Hepatocyte (in vitro differentiated cells): Measurements from ENCODE around the gene STK38. TPM values are rescaled to one million over a fixed set of nuclear protein-coding genes. Genes with fewer than 3 reads are reported as not detected.

Source experiments
- DNase-seq: peaks from one replicate; pipeline ENCODE4 v3.0.0-alpha.2; 2016; ENCODE audit warnings: low spot score
- H2AFZ ChIP-seq: fragments of 200-600 bp; sonication (generic); 2 replicates; pipeline ENCODE4 v1.6.0; 2016; ENCODE audit warnings: antibody characterized with exemption, mild to moderate bottlenecking
- H3K27ac ChIP-seq: fragments of 200-600 bp; sonication (generic); 2 replicates; pipeline ENCODE4 v1.5.1; 2016; ENCODE audit warnings: mild to moderate bottlenecking
- H3K27me3 ChIP-seq: fragments of 200-600 bp; sonication (generic); 2 replicates; pipeline ENCODE4 v1.6.1; 2016
- H3K36me3 ChIP-seq: fragments of 200-600 bp; sonication (generic); replicated peaks from 2 replicates; pipeline ENCODE4 v1.5.1; 2016; ENCODE audit warnings: low read depth; ENCODE audit not compliant: insufficient read depth
- H3K4me1 ChIP-seq: fragments of 200-600 bp; sonication (generic); 2 replicates; pipeline ENCODE4 v1.5.1; 2016; ENCODE audit warnings: mild to moderate bottlenecking, moderate library complexity; ENCODE audit not compliant: insufficient read depth
- H3K4me2 ChIP-seq: fragments of 200-600 bp; sonication (generic); 2 replicates; pipeline ENCODE4 v1.6.0; 2016
- H3K4me3 ChIP-seq: fragments of 200-600 bp; sonication (generic); 2 replicates; pipeline ENCODE4 v1.5.1; 2016; ENCODE audit warnings: mild to moderate bottlenecking
- H3K79me2 ChIP-seq: fragments of 200-600 bp; sonication (generic); 2 replicates; pipeline ENCODE4 v1.6.0; 2017; ENCODE audit warnings: mild to moderate bottlenecking
- H3K9me2 ChIP-seq: fragments of 200-600 bp; sonication (generic); replicated peaks from 2 replicates; pipeline ENCODE4 v1.6.0; 2017; ENCODE audit warnings: mild to moderate bottlenecking; ENCODE audit not compliant: insufficient read depth
- H3K9me3 ChIP-seq: fragments of 200-600 bp; sonication (generic); 2 replicates; pipeline ENCODE4 v1.5.1; 2016; ENCODE audit warnings: low read depth, mild to moderate bottlenecking
- H4K20me1 ChIP-seq: fragments of 200-600 bp; sonication (generic); 2 replicates; pipeline ENCODE4 v1.6.0; 2016; ENCODE audit warnings: mild to moderate bottlenecking; ENCODE audit not compliant: insufficient read depth, poor library complexity, severe bottlenecking
- EZH2 ChIP-seq: fragments of 200-600 bp; sonication (generic); IDR thresholded peaks from 2 replicates; pipeline ENCODE4 v1.6.1; 2016; ENCODE audit warnings: antibody characterized with exemption, mild to moderate bottlenecking, borderline replicate concordance
- EZH2phosphoT487 ChIP-seq: fragments of 200-600 bp; sonication (generic); IDR thresholded peaks from one replicate; pipeline ENCODE4 v1.6.1; 2018; ENCODE audit warnings: antibody characterized with exemption, mild to moderate bottlenecking, low read depth, moderate library complexity; ENCODE audit not compliant: unreplicated experiment, severe bottlenecking
- WGBS: methylation state at CpG from one replicate; pipeline ENCODE4 v1.1.6; 2016; ENCODE audit warnings: low lambda C conversion rate; ENCODE audit errors: missing lambda C conversion rate; 5-methylcytosine and 5-hydroxymethylcytosine counted together
- polyA plus RNA-seq: library from polyadenylated mRNA; unstranded; fragments of >200 nt; fragmentation: Nextera tagmentation; extraction: Ambion mirVana; gene quantifications from 2 replicates; pipeline ENCODE4 v1.2.1, GENCODE V29; 2016
- total RNA-seq: library from RNA; depleted of rRNA; stranded (reverse); fragments of >200 nt; gene quantifications from 2 replicates; pipeline ENCODE4 v1.2.3, GENCODE V29; 2014
- TF ChIP-seq, protein P1 (sequence below): fragments of 200-600 bp; sonication (generic); IDR thresholded peaks from 2 replicates; pipeline ENCODE4 v1.5.1; 2016; ENCODE audit warnings: antibody characterized with exemption, mild to moderate bottlenecking; ENCODE audit not compliant: poor library complexity

Gene STK38
- total and polyA plus RNA-seq, 2 experiments from 2014 or later, result 27.7 to 39.1 TPM

- H2AFZ ChIP-seq, result no peak overlapping the region
- no peak overlapping the region for H3K4me2 ChIP-seq
- DNase-seq, result no peak
- H3K9me2 ChIP-seq, result no peaks in the 10 kb centered on the region
- peaks cover 36% of the 10 kb centered on the region for H3K79me2 ChIP-seq
- no peaks in the 10 kb centered on the region for H3K9me3 ChIP-seq
- no peaks in the 10 kb centered on the region for H3K27me3 ChIP-seq
- 92% methylated on average over 2 of the region's 2 CpGs for WGBS
- no peak overlapping the region for H3K27ac ChIP-seq
- peaks cover 25% of the 10 kb centered on the region for H3K4me1 ChIP-seq
- H4K20me1 ChIP-seq, result peaks cover 14% of the 10 kb centered on the region
- H3K36me3 ChIP-seq, result no peaks in the 10 kb centered on the region
- H3K4me3 ChIP-seq, result no peak overlapping the region
- TF ChIP-seq EZH2phosphoT487 (no peak), EZH2 (no peak)
- TF ChIP-seq, protein P1, sequence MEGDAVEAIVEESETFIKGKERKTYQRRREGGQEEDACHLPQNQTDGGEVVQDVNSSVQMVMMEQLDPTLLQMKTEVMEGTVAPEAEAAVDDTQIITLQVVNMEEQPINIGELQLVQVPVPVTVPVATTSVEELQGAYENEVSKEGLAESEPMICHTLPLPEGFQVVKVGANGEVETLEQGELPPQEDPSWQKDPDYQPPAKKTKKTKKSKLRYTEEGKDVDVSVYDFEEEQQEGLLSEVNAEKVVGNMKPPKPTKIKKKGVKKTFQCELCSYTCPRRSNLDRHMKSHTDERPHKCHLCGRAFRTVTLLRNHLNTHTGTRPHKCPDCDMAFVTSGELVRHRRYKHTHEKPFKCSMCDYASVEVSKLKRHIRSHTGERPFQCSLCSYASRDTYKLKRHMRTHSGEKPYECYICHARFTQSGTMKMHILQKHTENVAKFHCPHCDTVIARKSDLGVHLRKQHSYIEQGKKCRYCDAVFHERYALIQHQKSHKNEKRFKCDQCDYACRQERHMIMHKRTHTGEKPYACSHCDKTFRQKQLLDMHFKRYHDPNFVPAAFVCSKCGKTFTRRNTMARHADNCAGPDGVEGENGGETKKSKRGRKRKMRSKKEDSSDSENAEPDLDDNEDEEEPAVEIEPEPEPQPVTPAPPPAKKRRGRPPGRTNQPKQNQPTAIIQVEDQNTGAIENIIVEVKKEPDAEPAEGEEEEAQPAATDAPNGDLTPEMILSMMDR, result no peak
Measured at GRCh38 chr6:36548401-36548743, 1.1 kb upstream of the STK38 start.

DNA sequence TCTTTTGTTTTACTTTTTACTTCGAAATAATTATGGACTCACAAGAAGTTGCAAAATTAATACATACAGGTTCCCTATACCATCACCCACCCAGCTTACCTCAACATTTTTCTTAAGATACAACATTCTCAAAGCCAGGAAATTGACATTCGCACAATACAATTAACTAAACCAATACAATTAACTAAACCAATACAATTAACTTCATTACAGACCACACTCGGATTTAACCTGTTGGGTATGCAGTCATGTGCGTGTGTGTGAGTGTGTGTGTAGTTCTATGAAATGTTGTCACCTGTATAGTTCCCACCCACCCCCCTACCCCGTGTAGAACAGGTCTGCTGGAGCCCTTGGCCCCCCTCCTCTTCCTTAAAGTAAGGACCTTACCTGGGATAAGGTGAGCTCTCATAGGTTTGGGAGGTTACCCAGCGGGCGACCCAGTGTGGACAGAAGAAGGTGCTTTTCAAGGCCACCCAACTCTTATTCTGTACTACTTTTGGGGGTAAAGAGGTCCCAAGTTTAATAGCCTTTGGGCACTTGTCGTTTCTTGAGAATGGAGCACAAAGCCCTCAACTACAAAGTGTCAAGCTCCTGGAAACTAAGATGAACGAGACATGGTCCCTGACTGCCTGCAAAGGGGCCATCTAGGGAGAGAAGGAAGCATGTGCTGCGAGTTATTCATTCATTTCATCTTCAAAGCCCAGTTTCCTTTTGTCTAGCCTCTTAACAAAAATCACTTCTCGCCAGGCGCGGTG lies 544 bp upstream of the STK38 start:
- Histone ChIP-seq H2AFZ (peak overlapping the region; percentile 43), H3K4me3 (no peak overlapping the region), H3K4me1 (peaks cover 25% of the 10 kb centered on the region), H3K27me3 (no peaks in the 10 kb centered on the region), H3K79me2 (peaks cover 42% of the 10 kb centered on the region), H3K36me3 (no peaks in the 10 kb centered on the region), H4K20me1 (peaks cover 14% of the 10 kb centered on the region), H3K4me2 (peak overlapping the region; percentile 57), H3K27ac (peak overlapping the region; percentile 97), H3K9me2 (no peaks in the 10 kb centered on the region), H3K9me3 (no peaks in the 10 kb centered on the region)
- WGBS, result 65% methylated on average over 13 of the region's 13 CpGs
- TF ChIP-seq EZH2phosphoT487 (no peak), EZH2 (no peak)
- TF ChIP-seq, protein P1, result no peak
- no peak for DNase-seq

DNA sequence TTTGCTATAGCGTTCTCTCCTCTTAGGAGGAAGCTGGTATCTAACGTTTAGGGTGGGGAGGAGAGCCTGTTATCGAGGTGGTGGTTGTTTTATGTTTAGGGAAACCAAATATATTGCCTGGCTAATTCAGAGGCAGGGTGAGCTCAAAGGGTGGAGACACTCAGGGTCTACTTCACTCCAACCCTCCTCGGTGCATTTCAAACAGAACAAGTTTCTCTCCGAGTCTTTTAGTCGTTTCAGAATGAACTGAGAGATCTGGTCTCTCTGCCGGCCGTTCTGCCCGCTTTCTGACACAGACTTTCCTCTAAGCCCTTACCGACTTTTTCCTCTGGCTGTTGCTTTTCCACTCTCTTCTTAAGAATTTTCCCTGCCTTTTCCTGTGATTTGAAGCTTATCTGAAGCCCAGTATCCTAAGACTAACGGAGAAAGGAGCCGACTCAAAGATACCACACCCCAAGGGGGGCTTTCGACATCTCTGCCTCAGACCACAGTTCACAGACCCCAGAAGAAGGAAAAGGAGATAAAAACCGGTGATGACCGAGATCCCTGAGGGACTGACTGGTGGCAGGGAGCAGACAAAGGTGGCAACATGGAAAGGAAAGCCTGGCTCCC lies 865 bp downstream of the STK38 start:
- H3K27me3 ChIP-seq, result no peaks in the 10 kb centered on the region
- WGBS, result 2% methylated on average over 15 of the region's 15 CpGs
- H3K4me3 ChIP-seq, result peak overlapping the region; percentile 83
- H3K79me2 ChIP-seq, result peaks cover 56% of the 10 kb centered on the region
- peak overlapping the region; percentile 97 for H3K27ac ChIP-seq
- DNase-seq, result peak; percentile 33
- H3K9me3 ChIP-seq, result no peaks in the 10 kb centered on the region
- H3K9me2 ChIP-seq, result no peaks in the 10 kb centered on the region
- TF ChIP-seq, protein P1, result no peak
- TF ChIP-seq EZH2, result no peak
- no peak for TF ChIP-seq EZH2phosphoT487
- no peaks in the 10 kb centered on the region for H3K36me3 ChIP-seq
- H3K4me1 ChIP-seq, result peaks cover 25% of the 10 kb centered on the region
- peak overlapping the region; percentile 82 for H3K4me2 ChIP-seq
- peak overlapping the region; percentile 89 for H2AFZ ChIP-seq
- peaks cover 14% of the 10 kb centered on the region for H4K20me1 ChIP-seq
